ENCODE results near the gene PPP6R3.

GRCh38 chr11:68546555-68546954, 86.0 kb downstream of the PPP6R3 start:
- TF ChIP-seq E2F1 (CRISPR knock-in tag; IDR thresholded peaks at IDR 0.05) (no peak), CTCF (CRISPR knock-in tag; IDR thresholded peaks at IDR 0.05) (no peak), HOXA7 (CRISPR knock-in tag; IDR thresholded peaks at IDR 0.05) (no peak)
